Nephron (organoid): ENCODE data around the gene SEL1L3.

ENCODE experiments used
- H3K27ac Mint-ChIP-seq, 3 experiments: 2 replicates each; pipeline ENCODE4 v1.8.0; 2020; ENCODE audit warnings: mixed read lengths in 3 of 3, mild to moderate bottlenecking in 2 of 3, moderate library complexity in 1 of 3
- H3K27me3 Mint-ChIP-seq: 2 replicates; pipeline ENCODE4 v1.8.0; 2021; ENCODE audit warnings: low read depth, mild to moderate bottlenecking, moderate library complexity, mixed read lengths
- H3K36me3 Mint-ChIP-seq: 2 replicates; pipeline ENCODE4 v1.8.0; 2020; ENCODE audit warnings: low read depth, mixed read lengths
- H3K4me1 Mint-ChIP-seq: 2 replicates; pipeline ENCODE4 v1.8.0; 2020; ENCODE audit warnings: mixed read lengths
- H3K4me3 Mint-ChIP-seq, 3 experiments: 2 replicates each; pipeline ENCODE4 v1.8.0; 2020; ENCODE audit warnings: mild to moderate bottlenecking in 3 of 3, mixed read lengths in 3 of 3, moderate library complexity in 2 of 3
- H3K9me3 Mint-ChIP-seq: 2 replicates; pipeline ENCODE4 v1.8.0; 2020; ENCODE audit warnings: mixed read lengths
- CTCF ChIP-seq, 3 experiments: fragments of 200-600 bp; sonication (generic); IDR thresholded peaks; one replicate each; pipeline ENCODE4 v1.5.0; 2021; ENCODE audit warnings: antibody characterized with exemption in 3 of 3; ENCODE audit not compliant: unreplicated experiment in 3 of 3

SEL1L3 gene

GRCh38 chr4:25795566-25796454, 67.0 kb downstream of the SEL1L3 start:
- peaks cover 8% of the 10 kb centered on the region for H3K36me3 Mint-ChIP-seq
- no peak overlapping the region for H3K4me3 Mint-ChIP-seq
- H3K27me3 Mint-ChIP-seq = no peaks in the 10 kb centered on the region
- peaks cover 19% of the 10 kb centered on the region for H3K4me1 Mint-ChIP-seq
- H3K27ac Mint-ChIP-seq = peak overlapping the region; percentile 58 to 90 (median 78)
- H3K9me3 Mint-ChIP-seq = no peaks in the 10 kb centered on the region
- TF ChIP-seq CTCF (IDR thresholded peaks at IDR 0.05; ENCODE audit: unreplicated experiment in 3 of 3) = no peak

GRCh38 chr4:25795091-25795490, 67.7 kb downstream of the SEL1L3 start:
- no peak for TF ChIP-seq CTCF (IDR thresholded peaks at IDR 0.05; ENCODE audit: unreplicated experiment in 3 of 3)
- Mint-ChIP-seq H3K27me3 (no peaks in the 10 kb centered on the region), H3K4me3 (no peak overlapping the region), H3K27ac (no peak overlapping the region), H3K9me3 (no peaks in the 10 kb centered on the region), H3K4me1 (peaks cover 19% of the 10 kb centered on the region), H3K36me3 (peaks cover 8% of the 10 kb centered on the region)

GRCh38 chr4:25792876-25793275, 69.9 kb downstream of the SEL1L3 start:
- H3K36me3 Mint-ChIP-seq = peaks cover 8% of the 10 kb centered on the region
- no peak overlapping the region for H3K4me3 Mint-ChIP-seq
- no peak overlapping the region for H3K27ac Mint-ChIP-seq
- no peaks in the 10 kb centered on the region for H3K27me3 Mint-ChIP-seq
- no peak for TF ChIP-seq CTCF (IDR thresholded peaks at IDR 0.05; ENCODE audit: unreplicated experiment in 3 of 3)
- peaks cover 21% of the 10 kb centered on the region for H3K4me1 Mint-ChIP-seq
- no peaks in the 10 kb centered on the region for H3K9me3 Mint-ChIP-seq

GRCh38 chr4:25792200-25792791, 70.5 kb downstream of the SEL1L3 start:
- no peaks in the 10 kb centered on the region for H3K9me3 Mint-ChIP-seq
- no peak overlapping the region for H3K27ac Mint-ChIP-seq
- H3K4me3 Mint-ChIP-seq = no peak overlapping the region
- no peaks in the 10 kb centered on the region for H3K27me3 Mint-ChIP-seq
- peak in 1 of 3 experiments; percentile 24 for TF ChIP-seq CTCF (IDR thresholded peaks at IDR 0.05; ENCODE audit: unreplicated experiment in 3 of 3)
- peaks cover 8% of the 10 kb centered on the region for H3K36me3 Mint-ChIP-seq
- H3K4me1 Mint-ChIP-seq = peaks cover 22% of the 10 kb centered on the region

- Mint-ChIP-seq H3K27ac (no peak overlapping the region), H3K9me3 (no peaks in the 10 kb centered on the region), H3K4me3 (no peak overlapping the region), H3K27me3 (no peaks in the 10 kb centered on the region), H3K36me3 (peaks cover 8% of the 10 kb centered on the region), H3K4me1 (peaks cover 14% of the 10 kb centered on the region)
- TF ChIP-seq CTCF (IDR thresholded peaks at IDR 0.05; ENCODE audit: unreplicated experiment in 3 of 3) = no peak
Measured at GRCh38 chr4:25790024-25790423, 72.8 kb downstream of the SEL1L3 start.
